Activated CD8-positive, alpha-beta memory T cell treated with anti-CD3 and anti-CD28 coated beads, Interleukin-2, amount 50 U/mL, for 24 hours (primary cell): ENCODE measurements around the gene DISP2.

Experiments
- DNase-seq: peaks from one replicate; pipeline ENCODE4 v3.0.0-alpha.2; 2020; ENCODE audit errors: extremely low read depth

Gene DISP2

DNA sequence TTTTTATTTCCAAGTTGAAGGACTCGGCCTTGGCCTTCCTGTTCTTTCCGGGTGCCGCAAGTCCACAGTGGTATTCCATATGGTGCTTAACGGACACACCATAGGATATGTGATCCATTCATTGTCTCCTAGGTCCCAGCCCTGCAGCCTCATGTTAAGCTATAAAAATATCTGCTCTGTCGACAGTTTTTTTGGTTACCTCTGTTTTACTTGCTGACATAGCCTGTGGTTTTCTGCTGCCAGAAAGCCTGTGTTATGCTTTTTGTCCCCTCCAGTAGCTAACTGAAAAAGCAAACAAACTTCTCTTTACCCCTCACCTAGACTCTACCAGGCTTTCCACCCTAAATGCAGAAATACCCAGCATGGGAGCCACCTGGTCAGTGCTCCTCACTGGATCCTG, 29.3 kb upstream of the DISP2 start:
- DNase-seq: no peak

- no peak for DNase-seq
These were observed 28.2 kb upstream of the DISP2 start for GRCh38 chr15:40329804-40330203.

- DNase-seq: no peak
These were observed 27.6 kb upstream of the DISP2 start for GRCh38 chr15:40330368-40330836.

- no peak for DNase-seq
These were observed 27.0 kb upstream of the DISP2 start for GRCh38 chr15:40331026-40331425.

GRCh38 chr15:40331637-40332036, 26.4 kb upstream of the DISP2 start:
- DNase-seq: no peak

DNA sequence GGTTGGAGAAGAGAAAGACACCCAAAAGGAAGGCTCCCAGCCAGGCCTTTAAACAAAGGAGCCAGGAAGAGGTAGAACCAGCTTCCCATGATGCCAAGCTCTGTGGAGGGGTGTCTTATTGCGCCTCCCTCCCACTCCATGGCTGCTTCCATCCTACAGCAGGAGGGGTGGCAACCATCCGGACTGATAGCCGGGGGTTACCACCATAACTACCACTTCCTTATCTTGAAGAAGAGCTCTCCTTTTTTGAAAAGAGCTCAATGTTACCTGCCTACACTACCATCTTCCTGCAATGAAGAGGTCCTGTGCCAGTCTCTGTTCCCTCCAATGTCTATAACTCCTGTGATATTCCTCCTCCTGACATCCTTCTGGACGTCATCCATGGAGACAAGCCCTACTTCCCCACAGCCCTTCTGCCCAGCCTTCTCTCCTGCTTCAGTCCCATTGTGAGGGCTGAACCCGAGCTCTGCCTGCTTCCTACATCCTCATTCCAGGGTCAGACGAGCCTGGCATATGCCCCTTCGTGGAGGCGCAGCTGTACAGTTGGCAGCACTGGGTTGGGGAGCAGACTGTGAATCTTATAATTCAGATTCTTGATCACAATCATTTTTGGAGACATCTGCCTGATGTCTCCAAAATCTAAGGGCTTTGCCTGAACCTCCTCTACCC, 25.8 kb upstream of the DISP2 start:
- DNase-seq: no peak

GRCh38 chr15:40333922-40334492, 24.0 kb upstream of the DISP2 start:
- no peak for DNase-seq

DNA sequence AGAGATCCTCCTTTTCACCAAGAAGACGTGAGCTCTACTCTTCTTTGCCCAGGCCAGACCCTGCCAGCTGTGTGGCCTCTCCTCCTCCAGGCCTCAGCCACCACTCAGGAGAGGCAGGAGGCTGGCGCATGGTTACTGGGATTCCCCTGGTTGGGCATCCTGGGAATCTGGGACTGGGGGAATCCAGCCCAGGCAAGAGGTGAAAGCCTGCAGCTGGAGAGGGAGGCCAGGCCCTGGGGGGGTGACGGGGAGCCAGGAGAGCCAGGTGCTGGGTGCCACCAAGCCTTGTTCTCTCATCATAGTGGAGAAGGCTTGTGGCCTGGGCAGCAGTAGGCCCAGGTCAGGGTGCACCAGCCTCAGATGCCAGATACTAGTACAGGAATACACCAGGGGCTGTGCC, 23.5 kb upstream of the DISP2 start:
- DNase-seq: no peak

GRCh38 chr15:40334941-40335795, 22.9 kb upstream of the DISP2 start:
- DNase-seq: no peak

DNA sequence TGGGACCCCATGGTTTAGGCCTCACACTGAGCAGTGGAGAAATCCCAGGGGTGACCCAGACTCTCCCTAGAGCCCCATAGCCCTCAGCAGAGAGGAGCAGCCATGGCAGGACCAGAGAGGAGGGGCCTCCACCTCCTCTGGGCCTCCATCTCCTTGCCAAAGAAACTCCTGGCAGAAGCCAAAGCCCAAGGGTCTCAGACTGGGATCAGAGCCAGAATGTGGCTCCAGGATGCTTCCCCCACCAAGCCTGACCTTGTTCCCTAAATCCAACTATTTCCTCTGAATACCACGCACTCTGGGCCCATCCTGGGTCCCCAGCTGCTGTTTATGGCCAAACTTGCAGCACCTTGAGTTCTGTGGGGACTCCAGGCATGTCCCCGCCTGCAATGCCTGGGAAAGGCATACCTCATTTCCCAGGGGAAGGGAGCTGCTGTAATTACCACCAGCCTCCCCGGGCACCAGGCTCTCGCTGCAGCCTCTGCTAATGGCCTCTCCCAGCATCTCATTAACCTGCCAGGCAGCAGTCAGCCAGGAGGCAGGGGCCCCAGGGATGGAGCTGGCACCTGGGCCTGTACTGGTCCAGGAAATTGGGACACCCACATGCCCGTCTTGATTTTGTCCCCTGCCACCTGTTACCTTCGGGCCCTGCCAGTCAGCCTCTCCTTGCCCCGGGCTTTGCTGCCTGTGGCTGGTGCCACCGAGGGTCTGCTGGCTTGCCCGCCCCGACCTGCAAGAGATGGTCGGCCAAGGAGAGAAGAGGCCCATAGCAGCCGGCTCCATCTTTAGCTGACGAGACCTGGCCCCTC, 21.9 kb upstream of the DISP2 start:
- DNase-seq: no peak

- DNase-seq: no peak
These were observed 21.3 kb upstream of the DISP2 start for GRCh38 chr15:40336744-40337122.

- DNase-seq: no peak
These were observed 20.4 kb upstream of the DISP2 start for GRCh38 chr15:40337597-40337996.

DNA sequence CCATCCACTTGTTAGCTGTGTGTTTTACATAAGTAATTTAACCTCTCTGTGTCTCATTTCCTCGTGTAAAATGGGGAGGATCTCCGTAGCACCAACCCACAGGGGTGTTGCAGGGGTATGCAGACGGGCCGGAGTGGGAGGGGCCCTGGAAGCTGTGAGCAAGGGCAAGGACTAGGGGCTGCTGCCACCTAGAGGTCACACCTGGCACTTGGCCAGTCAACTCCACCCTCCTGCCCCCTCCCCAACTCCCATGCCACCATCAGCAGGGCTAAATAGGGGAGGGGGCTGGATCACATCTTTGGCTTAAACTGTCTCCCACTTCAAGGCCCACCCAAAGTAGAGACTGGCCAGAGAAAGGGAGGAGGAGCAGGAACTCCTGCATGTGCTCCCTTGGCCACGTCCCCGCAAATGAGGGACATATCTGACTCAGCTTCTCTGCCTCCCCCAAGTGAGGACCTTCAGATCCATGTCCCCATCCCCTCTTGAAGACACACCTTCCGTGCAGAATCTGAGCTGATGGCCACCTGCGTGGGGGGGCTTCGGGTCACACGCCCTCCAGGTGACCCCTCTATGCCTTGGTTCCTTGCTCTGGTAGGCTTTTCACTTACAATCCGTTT, 19.9 kb upstream of the DISP2 start:
- no peak for DNase-seq

GRCh38 chr15:40338921-40339620, 18.9 kb upstream of the DISP2 start:
- DNase-seq: no peak

- no peak for DNase-seq
These were observed 18.4 kb upstream of the DISP2 start for GRCh38 chr15:40339621-40339945.

- no peak for DNase-seq
These were observed 17.8 kb upstream of the DISP2 start for GRCh38 chr15:40340038-40340739.

DNA sequence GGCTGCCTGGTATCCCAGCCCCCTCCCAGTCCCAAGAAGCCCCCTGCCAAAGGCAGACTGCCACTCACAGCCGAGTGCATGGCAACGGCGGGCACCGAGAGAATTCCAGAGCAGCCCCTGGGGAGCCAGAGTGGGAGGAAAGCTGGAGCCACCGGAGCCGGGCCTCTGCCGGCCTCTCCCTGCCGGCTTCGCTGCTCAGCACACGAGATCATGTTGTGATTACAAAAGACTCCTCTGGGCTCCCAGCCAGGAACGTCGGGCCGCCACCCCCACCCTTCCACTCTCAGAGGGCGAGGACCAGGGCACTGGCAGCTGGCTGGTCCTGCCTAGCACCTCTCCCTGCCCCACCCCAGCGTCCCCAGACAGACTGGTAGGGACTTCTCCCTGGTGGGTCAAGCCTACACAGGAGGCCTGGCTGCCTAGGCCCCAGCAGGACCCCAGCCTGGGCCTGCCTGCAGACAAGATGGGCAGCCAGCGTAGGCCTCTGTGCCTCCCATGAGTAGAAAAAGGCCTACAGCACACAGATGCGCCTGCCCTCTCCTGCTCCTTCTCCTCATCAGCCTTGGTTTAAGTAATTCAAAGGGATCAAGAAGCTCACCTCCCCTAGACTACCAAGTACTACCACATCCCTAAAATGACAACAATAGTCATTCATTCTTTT, 17.1 kb upstream of the DISP2 start, which contains the start of gene CCDC9B:
Gene CCDC9B (minus strand): TSS at position 200 of the 661 bp plus-strand sequence. CDS start 120 bp downstream, at position 80.
- DNase-seq: no peak

DNA sequence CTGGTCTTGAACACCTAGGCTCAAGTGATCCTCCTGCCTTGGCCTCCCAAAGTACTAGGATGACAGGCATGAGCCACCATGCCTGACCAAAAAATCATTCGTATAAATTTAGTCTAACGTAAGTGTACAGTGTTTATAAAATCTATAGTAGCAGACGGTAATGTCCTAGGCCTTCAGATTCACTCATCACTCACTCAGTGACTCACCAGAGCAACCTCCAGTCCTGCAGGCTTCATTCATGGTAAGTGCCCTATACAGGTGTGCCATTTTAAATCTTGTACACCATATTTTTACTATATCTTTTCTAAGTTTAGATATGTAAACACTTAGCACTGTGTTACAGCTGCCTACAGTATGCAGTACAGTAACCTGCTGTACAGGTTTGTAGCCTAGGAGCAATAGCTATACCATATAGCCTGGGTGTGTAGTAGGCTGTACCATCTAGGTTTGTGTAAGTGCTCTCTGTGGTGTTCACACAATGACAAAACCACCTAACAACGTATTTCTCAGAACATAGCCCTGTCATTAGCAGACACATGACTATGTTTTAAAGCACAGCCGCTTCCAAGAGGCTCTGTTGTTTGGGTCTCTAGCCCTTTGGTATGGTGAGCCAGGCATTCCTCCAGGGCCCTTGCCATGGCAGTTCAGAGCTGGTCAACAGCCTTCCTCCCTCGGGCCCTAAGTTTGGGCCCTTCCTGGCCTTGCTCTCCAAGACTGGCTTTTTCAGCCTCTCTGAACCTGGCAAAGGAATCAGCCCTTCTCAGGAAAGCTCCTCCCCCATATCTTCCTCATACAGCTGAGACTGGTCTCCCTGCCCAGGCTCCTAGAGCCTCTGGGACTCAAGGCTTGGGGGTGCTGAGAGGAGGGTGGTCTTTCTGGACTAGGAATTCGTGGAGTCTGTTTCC, 15.4 kb upstream of the DISP2 start:
- no peak for DNase-seq

DNA sequence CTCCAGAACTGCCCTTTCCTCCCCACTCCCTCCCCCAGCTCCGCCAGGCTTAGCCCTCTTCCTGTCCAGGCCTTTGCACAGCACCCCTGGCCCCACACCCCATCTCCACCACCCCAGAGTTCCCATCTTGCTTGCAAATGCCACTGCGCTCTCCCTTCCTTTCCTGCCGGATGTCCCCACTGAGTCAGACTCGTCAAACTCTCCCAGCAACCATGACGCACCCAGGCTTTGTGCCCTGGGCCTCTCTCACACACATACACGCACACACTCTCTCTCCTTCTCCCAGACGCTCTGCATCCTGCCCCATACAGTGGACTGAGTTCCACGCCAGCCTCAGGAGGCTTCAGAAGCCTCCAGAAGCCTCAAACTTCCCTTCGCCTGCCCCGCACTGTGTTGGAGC, 14.5 kb upstream of the DISP2 start:
- DNase-seq: no peak
